ENCODE results near the gene STOM.

STOM gene

GRCh38 chr9:121368745-121369144 is 1.3 kb downstream of the STOM start:
- no peak for DNase-seq

- DNase-seq, result no peak
These were observed 1.9 kb downstream of the STOM start for GRCh38 chr9:121368138-121368522.

- no peak for DNase-seq
These were observed 2.5 kb downstream of the STOM start for GRCh38 chr9:121367306-121368137.

GRCh38 chr9:121366611-121367192 is 3.3 kb downstream of the STOM start:
- no peak for DNase-seq

GRCh38 chr9:121365564-121365963 is 4.5 kb downstream of the STOM start:
- DNase-seq, result no peak

GRCh38 chr9:121364886-121365285 is 5.2 kb downstream of the STOM start:
- DNase-seq, result no peak

GRCh38 chr9:121364077-121364476 is 6.0 kb downstream of the STOM start:
- DNase-seq, result no peak

- DNase-seq, result no peak
These were observed 6.5 kb downstream of the STOM start for GRCh38 chr9:121363622-121363961.

- no peak for DNase-seq
These were observed 7.0 kb downstream of the STOM start for GRCh38 chr9:121362813-121363621.

- DNase-seq, result no peak
These were observed 9.3 kb downstream of the STOM start for GRCh38 chr9:121360601-121361374.

GRCh38 chr9:121359351-121360294 is 10.4 kb downstream of the STOM start:
- no peak for DNase-seq

GRCh38 chr9:121358751-121359150 is 11.3 kb downstream of the STOM start:
- no peak for DNase-seq

GRCh38 chr9:121357011-121357410 is 13.0 kb downstream of the STOM start:
- DNase-seq, result no peak

- DNase-seq, result no peak
These were observed 15.3 kb downstream of the STOM start for GRCh38 chr9:121354762-121355161.

- DNase-seq, result no peak
These were observed 15.9 kb downstream of the STOM start for GRCh38 chr9:121354141-121354540.

GRCh38 chr9:121353241-121354061 is 16.6 kb downstream of the STOM start:
- DNase-seq, result no peak

- DNase-seq, result no peak
These were observed 19.0 kb downstream of the STOM start for GRCh38 chr9:121350993-121351561.

- DNase-seq, result no peak
These were observed 20.0 kb downstream of the STOM start for GRCh38 chr9:121350036-121350435.

- no peak for DNase-seq
These were observed 21.0 kb downstream of the STOM start for GRCh38 chr9:121349009-121349408.

GRCh38 chr9:121348221-121348620 is 21.8 kb downstream of the STOM start:
- no peak for DNase-seq

GRCh38 chr9:121345070-121345469 is 25.0 kb downstream of the STOM start:
- no peak for DNase-seq

Measured in activated CD4-positive, alpha-beta T cell treated with anti-CD3 and anti-CD28 coated beads, Interleukin-2, amount 50 U/mL, for 1 hour (primary cell).